SIG-M5 treated with dmso at 0.1 percent for 504 hours (cell line): ENCODE measurements around the gene LRRN3.

ENCODE experiments used
- DNase-seq: peaks from one replicate; lab custom pipeline; 2025; ENCODE audit not compliant: unreplicated experiment; lab: John Stamatoyannopoulos, UW

Gene LRRN3

DNA sequence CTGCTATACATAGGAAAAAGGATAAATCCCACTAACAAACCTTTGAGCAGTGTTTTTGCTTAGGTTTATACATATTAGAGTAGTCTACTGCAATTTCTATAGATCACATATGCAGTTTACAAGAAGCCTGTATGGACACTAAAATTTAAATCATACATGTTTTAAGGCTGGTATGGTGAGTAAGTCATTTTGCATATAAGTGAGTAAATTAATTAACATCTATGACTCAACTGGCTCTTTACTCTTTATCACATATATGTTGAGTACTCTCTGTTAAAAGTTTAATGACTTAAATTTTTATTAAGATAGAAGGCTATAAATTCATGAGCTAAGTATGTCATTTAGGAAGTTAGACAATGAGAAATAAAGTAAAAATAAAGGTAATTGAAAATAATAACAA, 69.4 kb downstream of the LRRN3 start:
- DNase-seq = no peak

DNA sequence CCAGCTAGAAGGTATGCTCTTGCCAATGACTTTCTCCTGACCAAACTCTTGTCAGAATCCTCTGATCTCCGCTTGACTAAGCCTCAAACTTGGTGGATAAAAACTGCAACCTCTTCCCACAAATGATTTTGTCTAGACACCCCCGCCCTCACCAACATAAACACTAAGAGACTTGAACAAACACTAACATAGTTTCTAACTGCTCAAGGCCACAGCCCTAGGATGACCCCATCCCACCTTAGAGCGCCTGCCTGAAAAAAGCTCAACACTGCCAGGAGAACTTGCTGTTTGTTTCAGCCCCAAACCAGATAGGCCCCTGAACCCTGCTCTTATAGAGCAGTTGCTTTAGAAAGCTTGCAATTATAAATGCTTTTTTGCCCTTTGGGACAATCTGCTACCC, 71.8 kb downstream of the LRRN3 start:
- DNase-seq = no peak

DNA sequence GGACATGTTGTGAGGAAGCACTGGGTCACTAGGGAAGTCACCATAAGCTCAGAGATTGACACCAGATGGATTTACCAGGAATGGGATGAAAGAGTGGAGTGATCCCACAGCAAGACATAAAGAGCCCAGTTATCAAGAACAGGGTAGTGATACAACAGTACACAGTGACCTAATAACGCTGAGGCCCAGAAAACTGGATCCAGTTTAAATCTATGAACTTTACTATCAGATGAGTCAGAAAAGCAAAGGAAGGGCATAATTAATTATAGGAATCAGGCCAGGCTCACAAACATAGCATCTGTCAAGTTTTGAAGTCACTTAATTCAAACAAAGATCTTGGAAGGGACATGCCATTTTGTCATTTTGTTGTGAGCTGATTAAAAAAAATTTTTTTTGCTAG, 73.5 kb downstream of the LRRN3 start:
- DNase-seq = no peak

DNA sequence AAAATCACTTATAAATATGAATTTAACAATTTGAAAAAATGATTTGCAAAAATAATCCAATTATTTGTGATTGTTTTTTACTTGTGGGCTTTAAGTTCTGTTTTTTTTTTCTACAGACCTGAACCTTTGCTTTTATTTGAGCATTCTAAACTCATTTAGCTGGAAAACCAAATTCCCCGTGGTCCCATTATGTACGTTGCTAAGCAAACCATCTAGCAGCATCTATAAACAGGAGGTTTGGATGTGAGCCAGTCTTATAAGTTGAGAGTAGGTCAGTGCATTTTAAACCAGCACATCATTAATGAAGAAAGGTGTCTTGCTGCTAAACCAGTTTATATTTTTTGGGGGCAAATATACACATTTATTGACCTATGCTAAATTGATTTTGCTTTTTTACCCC, 77.3 kb downstream of the LRRN3 start:
- DNase-seq = no peak

DNA sequence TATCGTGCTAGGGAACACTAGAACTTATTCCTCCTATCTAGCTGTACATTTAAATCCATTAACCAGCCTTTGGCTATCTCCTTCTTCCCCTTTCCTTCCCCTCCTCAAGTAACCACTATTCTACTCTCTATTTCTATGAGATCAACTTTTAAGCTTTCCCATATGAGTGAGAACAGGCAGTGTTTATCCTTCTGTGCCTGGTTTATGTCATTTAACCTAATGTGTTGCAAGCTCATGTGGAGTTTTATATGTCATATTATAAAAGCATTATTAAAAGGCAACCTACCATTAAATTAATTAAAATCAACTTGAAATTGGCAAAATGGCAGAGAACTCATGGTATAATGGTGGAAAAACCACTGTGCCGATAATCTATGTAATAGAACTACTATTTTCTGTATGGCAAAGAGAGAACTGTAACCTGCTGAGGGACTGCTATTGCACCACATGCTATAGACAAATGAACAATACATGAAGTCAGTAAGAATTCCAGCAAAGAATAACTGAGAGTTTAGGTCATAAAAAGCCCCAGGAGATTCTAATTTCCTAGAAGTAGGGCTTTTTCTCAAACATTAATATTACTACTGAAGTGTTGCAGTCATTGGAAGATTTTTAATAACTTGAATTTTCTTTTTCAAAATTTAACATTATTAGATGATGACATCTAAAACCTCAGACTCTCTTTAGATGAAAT, 81.8 kb downstream of the LRRN3 start:
- no peak for DNase-seq

DNA sequence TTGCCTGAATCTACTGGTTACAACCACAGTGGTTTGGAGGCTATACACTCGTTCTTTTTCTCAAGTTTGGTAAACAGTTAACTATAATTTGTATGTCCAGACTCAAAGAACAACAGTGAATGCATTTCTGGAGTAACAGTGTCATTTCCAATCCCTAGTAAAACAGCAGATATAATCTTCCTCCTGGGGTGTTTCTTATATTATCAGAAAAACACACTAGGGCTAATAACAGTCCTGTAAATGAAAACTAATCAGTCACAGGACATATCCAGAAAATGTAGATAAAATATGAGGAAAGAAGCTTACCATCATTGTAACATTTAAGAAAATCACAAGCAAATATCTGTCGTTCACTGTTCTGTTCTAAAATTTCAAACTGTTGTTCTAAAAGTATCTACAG, 82.6 kb downstream of the LRRN3 start:
- no peak for DNase-seq

DNA sequence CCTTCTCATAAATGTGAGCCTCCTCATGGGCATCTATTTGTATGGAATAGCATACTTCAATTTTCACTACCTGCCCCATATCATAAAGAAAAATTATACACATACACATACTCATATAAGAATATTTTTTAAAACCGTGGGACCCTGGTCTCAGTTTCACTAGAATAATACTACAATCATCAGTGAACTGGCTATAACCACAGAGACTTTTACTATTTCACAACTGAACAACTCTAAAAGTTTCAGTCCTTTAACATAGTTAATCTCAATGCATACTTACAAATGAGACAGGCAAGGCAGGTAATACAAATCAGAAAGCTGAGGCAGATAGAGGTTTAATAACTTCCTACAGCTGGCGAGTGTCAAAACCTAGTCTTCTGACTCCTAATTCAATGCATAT, 83.1 kb downstream of the LRRN3 start:
- no peak for DNase-seq

DNA sequence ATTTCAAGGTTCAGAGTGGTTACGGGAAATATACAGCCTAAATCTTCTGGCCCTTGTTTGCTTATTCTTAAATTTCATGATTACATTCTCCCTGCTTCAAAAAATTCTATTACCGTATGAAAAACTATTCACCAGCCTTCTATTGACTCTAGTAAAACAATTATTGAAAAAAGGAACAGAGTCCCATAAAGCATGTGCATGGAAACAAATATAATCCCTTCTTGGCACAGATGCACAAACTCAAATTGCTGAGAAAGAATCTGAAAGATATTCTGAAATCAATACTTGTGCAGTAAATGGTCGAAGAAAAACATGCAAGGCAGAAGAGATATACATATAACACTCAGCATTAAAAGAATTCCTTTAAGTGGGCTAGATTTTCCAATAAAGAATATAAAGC, 83.6 kb downstream of the LRRN3 start:
- no peak for DNase-seq
